Keratinocyte (primary cell): ENCODE results near the gene NOSIP. TPM values are rescaled to one million over a fixed set of nuclear protein-coding genes. Genes with fewer than 3 reads are reported as not detected.

Source experiments
- DNase-seq: peaks from one replicate; pipeline ENCODE4 v3.0.0-alpha.2; 2011; ENCODE audit warnings: low read depth, missing footprints, low spot score
- FAIRE-seq: peaks from 2 replicates; lab custom pipeline; 2011; peaks lifted over from hg19 to GRCh38; lab: Jason Lieb, UNC
- H2AFZ ChIP-seq: 2 replicates; pipeline ENCODE4 v1.6.0; 2012; ENCODE audit warnings: low read length, control low read depth, inconsistent platforms; ENCODE audit not compliant: control insufficient read depth
- H3K27ac ChIP-seq: 2 replicates; pipeline ENCODE4 v1.5.1; 2011; ENCODE audit warnings: low read length; ENCODE audit not compliant: control insufficient read depth, insufficient read depth
- H3K27me3 ChIP-seq: 3 replicates; pipeline ENCODE4 v1.6.0; 2011; ENCODE audit warnings: low read length; ENCODE audit not compliant: control insufficient read depth, insufficient read depth; ENCODE audit errors: extremely low read depth
- H3K36me3 ChIP-seq, 2 experiments: 2 replicates in 1 of 2; 3 replicates in 1 of 2; pipeline ENCODE4 v1.5.1; 2011; ENCODE audit warnings: low read length in 2 of 2, mild to moderate bottlenecking in 1 of 2; ENCODE audit not compliant: control insufficient read depth in 2 of 2, insufficient read depth in 2 of 2; ENCODE audit errors: extremely low read depth in 1 of 2
- H3K4me1 ChIP-seq: 3 replicates; pipeline ENCODE4 v1.5.1; 2011; ENCODE audit warnings: low read length; ENCODE audit not compliant: control insufficient read depth, insufficient read depth; ENCODE audit errors: extremely low read depth
- H3K4me2 ChIP-seq: 3 replicates; pipeline ENCODE4 v1.6.0; 2011; ENCODE audit warnings: low read depth, low read length; ENCODE audit not compliant: control insufficient read depth, insufficient read depth; ENCODE audit errors: extremely low read depth
- H3K4me3 ChIP-seq, 3 experiments: fragments of 200-600 bp in 1 of 3; sonication (generic) in 1 of 3; 2 replicates in 2 of 3; 3 replicates in 1 of 3; pipeline ENCODE4 v1.5.1; 2011 to 2016; ENCODE audit warnings: low read length in 3 of 3, mild to moderate bottlenecking in 3 of 3, control low read depth in 2 of 3, inconsistent platforms in 1 of 3, low read depth in 1 of 3, mixed read lengths in 1 of 3, mixed run types in 1 of 3, moderate library complexity in 1 of 3; ENCODE audit not compliant: control insufficient read depth in 2 of 3, insufficient read depth in 2 of 3; ENCODE audit errors: extremely low read depth in 1 of 3
- H3K79me2 ChIP-seq: 2 replicates; pipeline ENCODE4 v1.6.0; 2012; ENCODE audit warnings: low read length; ENCODE audit not compliant: control insufficient read depth, insufficient read depth
- H3K9ac ChIP-seq: 3 replicates; pipeline ENCODE4 v1.6.0; 2011; ENCODE audit warnings: low read length; ENCODE audit not compliant: control insufficient read depth, insufficient read depth; ENCODE audit errors: extremely low read depth
- H3K9me1 ChIP-seq: 3 replicates; pipeline ENCODE4 v1.6.0; 2011; ENCODE audit warnings: low read length; ENCODE audit not compliant: control insufficient read depth, insufficient read depth; ENCODE audit errors: extremely low read depth
- H3K9me3 ChIP-seq: 2 replicates; pipeline ENCODE4 v1.5.1; 2012; ENCODE audit warnings: low read depth, low read length; ENCODE audit not compliant: control insufficient read depth
- H4K20me1 ChIP-seq: 3 replicates; pipeline ENCODE4 v1.6.0; 2011; ENCODE audit warnings: low read length; ENCODE audit not compliant: control insufficient read depth, insufficient read depth; ENCODE audit errors: extremely low read depth
- CTCF ChIP-seq, 3 experiments: IDR thresholded peaks in 1 of 3; conservative IDR thresholded peaks in 1 of 3; optimal IDR thresholded peaks in 1 of 3; 2 replicates in 2 of 3; 3 replicates in 1 of 3; pipeline versions ENCODE3 to v1.5.1; 2011; ENCODE audit warnings: low read length in 3 of 3, mild to moderate bottlenecking in 3 of 3, moderate library complexity in 2 of 3, control low read depth in 1 of 3, inconsistent platforms in 1 of 3; ENCODE audit not compliant: insufficient read depth in 2 of 3; ENCODE audit errors: extremely low read depth in 1 of 3
- EZH2 ChIP-seq: IDR thresholded peaks from one replicate; pipeline ENCODE4 v1.6.1; 2012; ENCODE audit warnings: inconsistent platforms, mild to moderate bottlenecking, low read length, moderate library complexity
- dilution Hi-C: fragments of 300-500 bp; cut with MboI; formaldehyde crosslinking; loops from one replicate; pipeline ENCODE4 v1.7.0; 2020; ENCODE audit warnings: low sequenced_read_pairs; ENCODE audit not compliant: extremely low pct_ligation_motif_present
- polyA plus RNA-seq, 5 experiments: library from polyadenylated mRNA; depleted of rRNA in 3 of 5; stranded (reverse) in 3 of 5; stranded (forward) in 1 of 5; unstranded in 1 of 5; fragments of >200 nt; gene quantifications; 1 replicate in 1 of 5; 2 replicates in 3 of 5; 3 replicates in 1 of 5; pipeline versions ENCODE4 v1.2.1 to v1.2.3, GENCODE V29; 2011 to 2012; ENCODE audit warnings: missing spikeins in 2 of 5, low read depth in 1 of 5, low replicate concordance in 1 of 5

The NOSIP gene
- polyA plus RNA-seq, 1 donor (not counting 4 experiments of a cell fraction or from before 2014, with no cell fraction given), result 36.6 TPM

GRCh38 chr19:49534632-49535385 is 45.5 kb downstream of the NOSIP start:
- DNase-seq (no peak), FAIRE-seq (no peak)
- Histone ChIP-seq H3K27ac (no peak overlapping the region), H2AFZ (no peak overlapping the region), H3K4me3 (no peak overlapping the region), H3K9me3 (no peaks in the 10 kb centered on the region), H3K9ac (no peak overlapping the region), H4K20me1 (no peaks in the 10 kb centered on the region), H3K4me2 (peak overlapping the region; percentile 89), H3K27me3 (no peaks in the 10 kb centered on the region), H3K79me2 (no peaks in the 10 kb centered on the region), H3K4me1 (peaks cover 7% of the 10 kb centered on the region), H3K9me1 (no peaks in the 10 kb centered on the region), H3K36me3 (no peaks in the 10 kb centered on the region)
- dilution Hi-C loops, result no loop called here
- no peak for TF ChIP-seq EZH2
- no peak for TF ChIP-seq CTCF (optimal IDR thresholded peaks at IDR 0.05 in 1 of 3, IDR thresholded peaks at IDR 0.05 in 1 of 3, conservative IDR thresholded peaks at IDR 0.05 in 1 of 3; ENCODE audit: extremely low read depth in 1 of 3, insufficient read depth in 2 of 3, low read length in 3 of 3)

GRCh38 chr19:49533551-49534488 is 46.5 kb downstream of the NOSIP start:
- FAIRE-seq (no peak), DNase-seq (no peak)
- Histone ChIP-seq H3K9ac (peak overlapping the region; percentile 52), H2AFZ (peak overlapping the region; percentile 97), H3K36me3 (no peaks in the 10 kb centered on the region), H3K9me3 (no peaks in the 10 kb centered on the region), H3K4me1 (peaks cover 7% of the 10 kb centered on the region), H3K9me1 (no peaks in the 10 kb centered on the region), H3K4me3 (peak overlapping the region; percentile 52 to 73 (median 65)), H3K27ac (no peak overlapping the region), H3K27me3 (no peaks in the 10 kb centered on the region), H3K79me2 (no peaks in the 10 kb centered on the region), H4K20me1 (no peaks in the 10 kb centered on the region), H3K4me2 (peak overlapping the region; percentile 89)
- dilution Hi-C loops, result no loop called here
- TF ChIP-seq CTCF (optimal IDR thresholded peaks at IDR 0.05 in 1 of 3, IDR thresholded peaks at IDR 0.05 in 1 of 3, conservative IDR thresholded peaks at IDR 0.05 in 1 of 3; ENCODE audit: extremely low read depth in 1 of 3, insufficient read depth in 2 of 3, low read length in 3 of 3) (peak; percentile 27 to 71 (median 65)), EZH2 (no peak)
